K562 (cell line): ENCODE results near the gene LATS1. TPM values are rescaled to one million over a fixed set of nuclear protein-coding genes. Genes with fewer than 3 reads are reported as not detected.

Experiments
- DPF2 ChIP-seq: fragments of 450-650 bp; IDR thresholded peaks from 2 replicates; pipeline ENCODE4 v1.6.1; 2016
- FOXA1 ChIP-seq: fragments of 450-650 bp; IDR thresholded peaks from 2 replicates; pipeline ENCODE4 v1.6.1; 2016; ENCODE audit warnings: mild to moderate bottlenecking, borderline replicate concordance
- FOXJ2 ChIP-seq: fragments of 200-800 bp; sonication (Bioruptor generic); IDR thresholded peaks from 2 replicates; pipeline ENCODE4 v1.6.1; 2016; ENCODE audit warnings: missing genetic modification characterization, missing compliant biosample characterization
- HMG20B ChIP-seq: fragments of 250-450 bp; sonication (Bioruptor Pico); IDR thresholded peaks from 2 replicates; pipeline ENCODE4 v1.5.0; 2021; ENCODE audit warnings: mild to moderate bottlenecking
- HNRNPK ChIP-seq: fragments of 200-400 bp; formaldehyde crosslinking; IDR thresholded peaks from one replicate; pipeline ENCODE4 v1.6.1; 2018; ENCODE audit warnings: mild to moderate bottlenecking, low read depth, low read length; ENCODE audit not compliant: poor library complexity, severe bottlenecking
- KAT2B ChIP-seq: IDR thresholded peaks from one replicate; pipeline ENCODE4 v1.6.1; 2012; ENCODE audit warnings: low read depth, mild to moderate bottlenecking, control low read depth, inconsistent platforms, low read length, moderate library complexity
- MCM2 ChIP-seq: fragments of 450-650 bp; IDR thresholded peaks from 2 replicates; pipeline ENCODE4 v1.6.1; 2017; ENCODE audit warnings: low read depth, mild to moderate bottlenecking
- MXI1 ChIP-seq: IDR thresholded peaks from 2 replicates; pipeline ENCODE4 v1.6.1; 2011; ENCODE audit warnings: low read depth, mild to moderate bottlenecking, improper control_type of control experiment, low read length
- NFXL1 ChIP-seq: fragments of 450-650 bp; formaldehyde crosslinking; IDR thresholded peaks from 2 replicates; pipeline ENCODE4 v1.4.0; 2021; ENCODE audit warnings: mild to moderate bottlenecking
- NFYB ChIP-seq: IDR thresholded peaks from 2 replicates; pipeline ENCODE4 v1.6.1; 2011; ENCODE audit warnings: mild to moderate bottlenecking, moderate library complexity; ENCODE audit not compliant: insufficient read length; ENCODE audit errors: extremely low read depth
- NR2C1 ChIP-seq, 2 experiments: fragments of 450-650 bp; IDR thresholded peaks; 2 replicates each; pipeline ENCODE4 v1.6.1; 2017; ENCODE audit warnings: mild to moderate bottlenecking in 2 of 2, antibody characterized with exemption in 1 of 2, inconsistent platforms in 1 of 2, missing compliant biosample characterization in 1 of 2, missing genetic modification characterization in 1 of 2
- RBM25 ChIP-seq: fragments of 200-400 bp; formaldehyde crosslinking; IDR thresholded peaks from 2 replicates; pipeline ENCODE4 v1.6.1; 2018; ENCODE audit warnings: low read length, low read depth, moderate library complexity; ENCODE audit not compliant: severe bottlenecking
- RUNX1 ChIP-seq: sonication (generic); IDR thresholded peaks from 2 replicates; pipeline ENCODE4 v1.6.1; 2016; ENCODE audit warnings: antibody characterized with exemption, low read depth
- SMARCB1 ChIP-seq: IDR thresholded peaks from 2 replicates; pipeline ENCODE4 v1.6.1; 2011; ENCODE audit warnings: improper control_type of control experiment, low read depth; ENCODE audit not compliant: insufficient read length
- SREBF1 ChIP-seq: fragments of 150-350 bp; IDR thresholded peaks from 2 replicates; pipeline ENCODE4 v1.6.1; 2014; ENCODE audit warnings: antibody characterized with exemption, low read depth, low read length, borderline replicate concordance
- U2AF2 ChIP-seq: fragments of 200-400 bp; formaldehyde crosslinking; optimal IDR thresholded peaks from 2 replicates; pipeline ENCODE3; 2017; ENCODE audit warnings: low read depth, mild to moderate bottlenecking, low read length
- XRCC4 ChIP-seq: IDR thresholded peaks from one replicate; pipeline ENCODE4 v1.6.1; 2011; ENCODE audit not compliant: insufficient read depth, insufficient read length; ENCODE audit errors: extremely low read depth
- ZBTB1 ChIP-seq: sonication (generic); formaldehyde crosslinking; IDR thresholded peaks from 2 replicates; pipeline ENCODE4 v1.8.1; 2023; ENCODE audit warnings: missing genetic modification reagents, low read depth, mild to moderate bottlenecking, borderline replicate concordance
- ZBTB7A ChIP-seq: IDR thresholded peaks from 2 replicates; pipeline ENCODE4 v1.6.1; 2011; ENCODE audit warnings: low read depth, mild to moderate bottlenecking, low read length, moderate library complexity, borderline replicate concordance; ENCODE audit not compliant: control insufficient read depth
- ZNF24 ChIP-seq: fragments of 450-650 bp; IDR thresholded peaks from 2 replicates; pipeline ENCODE4 v1.6.1; 2016
- ZNF282 ChIP-seq: sonication (generic); formaldehyde crosslinking; IDR thresholded peaks from 2 replicates; pipeline ENCODE4 v1.8.1; 2023; ENCODE audit warnings: missing genetic modification reagents
- ZNF589 ChIP-seq: fragments of 200-800 bp; sonication (Bioruptor generic); IDR thresholded peaks from 2 replicates; pipeline ENCODE4 v1.6.1; 2016; ENCODE audit warnings: low read depth, missing genetic modification characterization, missing compliant biosample characterization
- polyA plus RNA-seq, 8 experiments: library from polyadenylated mRNA; depleted of rRNA in 4 of 8; stranded (reverse) in 5 of 8; unstranded in 3 of 8; fragments of >200 nt; fragmentation: Nextera tagmentation in 2 of 8; fragmentation: Illumina TruSeq in 1 of 8; extraction: Ambion mirVana in 2 of 8; extraction: Trizol in 1 of 8; gene quantifications; 2 replicates each; pipeline versions ENCODE4 v1.2.1 to v1.2.3, GENCODE V29; 2011 to 2014; ENCODE audit warnings: inconsistent platforms in 1 of 8, missing spikeins in 1 of 8
- total RNA-seq, 7 experiments: library from RNA; depleted of rRNA in 6 of 7; stranded (reverse); fragments of >200 nt in 6 of 7; fragmentation: Illumina TruSeq in 2 of 7; extraction: Trizol in 2 of 7; gene quantifications; 2 replicates each; pipeline versions ENCODE4 v1.2.1 to v1.2.3, GENCODE V29; 2011 to 2021; ENCODE audit warnings: low replicate concordance in 1 of 7
- TF ChIP-seq, protein P1 (sequence below): sonication (generic); formaldehyde crosslinking; IDR thresholded peaks from 2 replicates; pipeline ENCODE4 v1.8.1; 2023; ENCODE audit warnings: mild to moderate bottlenecking, missing genetic modification reagents
- TF ChIP-seq, protein P2 (sequence below): fragments of 450-650 bp; IDR thresholded peaks from 2 replicates; pipeline ENCODE4 v1.6.1; 2016; ENCODE audit warnings: missing biosample characterization, missing genetic modification characterization

Gene LATS1
- total and polyA plus RNA-seq, 9 of the 15 experiments (the other 6 are each of a cell fraction or from before 2014, with no cell fraction given) = 5.0 to 36.3 (median 18.4) TPM

- TF ChIP-seq, protein P1, sequence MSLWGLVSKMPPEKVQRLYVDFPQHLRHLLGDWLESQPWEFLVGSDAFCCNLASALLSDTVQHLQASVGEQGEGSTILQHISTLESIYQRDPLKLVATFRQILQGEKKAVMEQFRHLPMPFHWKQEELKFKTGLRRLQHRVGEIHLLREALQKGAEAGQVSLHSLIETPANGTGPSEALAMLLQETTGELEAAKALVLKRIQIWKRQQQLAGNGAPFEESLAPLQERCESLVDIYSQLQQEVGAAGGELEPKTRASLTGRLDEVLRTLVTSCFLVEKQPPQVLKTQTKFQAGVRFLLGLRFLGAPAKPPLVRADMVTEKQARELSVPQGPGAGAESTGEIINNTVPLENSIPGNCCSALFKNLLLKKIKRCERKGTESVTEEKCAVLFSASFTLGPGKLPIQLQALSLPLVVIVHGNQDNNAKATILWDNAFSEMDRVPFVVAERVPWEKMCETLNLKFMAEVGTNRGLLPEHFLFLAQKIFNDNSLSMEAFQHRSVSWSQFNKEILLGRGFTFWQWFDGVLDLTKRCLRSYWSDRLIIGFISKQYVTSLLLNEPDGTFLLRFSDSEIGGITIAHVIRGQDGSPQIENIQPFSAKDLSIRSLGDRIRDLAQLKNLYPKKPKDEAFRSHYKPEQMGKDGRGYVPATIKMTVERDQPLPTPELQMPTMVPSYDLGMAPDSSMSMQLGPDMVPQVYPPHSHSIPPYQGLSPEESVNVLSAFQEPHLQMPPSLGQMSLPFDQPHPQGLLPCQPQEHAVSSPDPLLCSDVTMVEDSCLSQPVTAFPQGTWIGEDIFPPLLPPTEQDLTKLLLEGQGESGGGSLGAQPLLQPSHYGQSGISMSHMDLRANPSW (CRISPR knock-in tag) = peak; percentile 51; the same call in 1 of the 2 replicates
- TF ChIP-seq NFXL1 (CRISPR knock-in tag) = no peak
- TF ChIP-seq DPF2 = no peak; the same call in 1 of the 2 replicates
- no peak for TF ChIP-seq FOXJ2 (tag)
- no peak for TF ChIP-seq MXI1
- no peak for TF ChIP-seq HMG20B (CRISPR knock-in tag)
- no peak for TF ChIP-seq ZNF24
- no peak for TF ChIP-seq MCM2
- TF ChIP-seq NFYB = peak; percentile 97
- TF ChIP-seq ZNF282 (CRISPR knock-in tag) = no peak
- TF ChIP-seq HNRNPK = no peak
- TF ChIP-seq, protein P2, sequence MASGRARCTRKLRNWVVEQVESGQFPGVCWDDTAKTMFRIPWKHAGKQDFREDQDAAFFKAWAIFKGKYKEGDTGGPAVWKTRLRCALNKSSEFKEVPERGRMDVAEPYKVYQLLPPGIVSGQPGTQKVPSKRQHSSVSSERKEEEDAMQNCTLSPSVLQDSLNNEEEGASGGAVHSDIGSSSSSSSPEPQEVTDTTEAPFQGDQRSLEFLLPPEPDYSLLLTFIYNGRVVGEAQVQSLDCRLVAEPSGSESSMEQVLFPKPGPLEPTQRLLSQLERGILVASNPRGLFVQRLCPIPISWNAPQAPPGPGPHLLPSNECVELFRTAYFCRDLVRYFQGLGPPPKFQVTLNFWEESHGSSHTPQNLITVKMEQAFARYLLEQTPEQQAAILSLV (tag) = no peak
- peak; percentile 44; the same call in 1 of the 2 replicates for TF ChIP-seq NR2C1 (IDR thresholded peaks at IDR 0.05)
- peak; percentile 48 for TF ChIP-seq NR2C1 (tag; IDR thresholded peaks at IDR 0.05)
- no peak for TF ChIP-seq XRCC4
- no peak for TF ChIP-seq ZNF589 (CRISPR knock-in tag)
- TF ChIP-seq U2AF2 = no peak
- no peak for TF ChIP-seq KAT2B
- no peak for TF ChIP-seq FOXA1
- no peak for TF ChIP-seq SREBF1
- TF ChIP-seq RBM25 = peak; percentile 39
- TF ChIP-seq ZBTB1 = no peak
- 0 out of 2 replicates have a peak, but pooled peaks have one; percentile 15 for TF ChIP-seq RUNX1
- no peak for TF ChIP-seq SMARCB1
- peak; percentile 71 for TF ChIP-seq ZBTB7A
Measured at GRCh38 chr6:149746147-149746946, 28.4 kb upstream of the LATS1 start, which contains the start of gene NUP43 (continued).
